Endothelial cell (in vitro differentiated cells): ENCODE measurements around the gene HRK. TPM values are rescaled to one million over a fixed set of nuclear protein-coding genes. Genes with fewer than 3 reads are reported as not detected.
A peak's percentile ranks its signal among the peaks of the same experiment; 100 is the strongest.

Source experiments
- DNase-seq: peaks from one replicate; pipeline ENCODE4 v3.0.0; 2021; ENCODE audit warnings: low spot score
- H3K27ac Mint-ChIP-seq: one replicate; pipeline ENCODE4 v1.8.0; 2021; ENCODE audit warnings: mixed read lengths, inconsistent platforms; ENCODE audit not compliant: unreplicated experiment
- H3K27me3 Mint-ChIP-seq: one replicate; pipeline ENCODE4 v1.8.0; 2021; ENCODE audit warnings: mild to moderate bottlenecking, moderate library complexity, mixed read lengths, inconsistent platforms; ENCODE audit not compliant: unreplicated experiment
- H3K36me3 Mint-ChIP-seq: one replicate; pipeline ENCODE4 v1.8.0; 2021; ENCODE audit warnings: mild to moderate bottlenecking, low read depth, mixed read lengths, inconsistent platforms; ENCODE audit not compliant: unreplicated experiment
- H3K4me1 Mint-ChIP-seq: one replicate; pipeline ENCODE4 v1.8.0; 2021; ENCODE audit warnings: mild to moderate bottlenecking, mixed read lengths, inconsistent platforms; ENCODE audit not compliant: unreplicated experiment
- H3K4me3 Mint-ChIP-seq: one replicate; pipeline ENCODE4 v1.8.0; 2021; ENCODE audit warnings: mild to moderate bottlenecking, mixed read lengths, inconsistent platforms; ENCODE audit not compliant: unreplicated experiment
- H3K9me3 Mint-ChIP-seq: one replicate; pipeline ENCODE4 v1.8.0; 2021; ENCODE audit warnings: mixed read lengths, inconsistent platforms; ENCODE audit not compliant: unreplicated experiment
- total RNA-seq: library from RNA; stranded (reverse); fragmentation: NEBNext Ultra II Directional; extraction: Animal tissue kit (Norgen Biotek cat#: 25700); gene quantifications from one replicate; pipeline ENCODE4 v1.2.1, GENCODE V29; 2021; ENCODE audit not compliant: unreplicated experiment
- TF ChIP-seq, protein P1 (sequence below): fragments of 200-600 bp; sonication (generic); IDR thresholded peaks from one replicate; pipeline ENCODE4 v1.5.0; 2021; ENCODE audit warnings: antibody characterized with exemption; ENCODE audit not compliant: unreplicated experiment

The HRK gene
- total RNA-seq, 1 donor from 2014 or later, result 0.10 TPM

DNA sequence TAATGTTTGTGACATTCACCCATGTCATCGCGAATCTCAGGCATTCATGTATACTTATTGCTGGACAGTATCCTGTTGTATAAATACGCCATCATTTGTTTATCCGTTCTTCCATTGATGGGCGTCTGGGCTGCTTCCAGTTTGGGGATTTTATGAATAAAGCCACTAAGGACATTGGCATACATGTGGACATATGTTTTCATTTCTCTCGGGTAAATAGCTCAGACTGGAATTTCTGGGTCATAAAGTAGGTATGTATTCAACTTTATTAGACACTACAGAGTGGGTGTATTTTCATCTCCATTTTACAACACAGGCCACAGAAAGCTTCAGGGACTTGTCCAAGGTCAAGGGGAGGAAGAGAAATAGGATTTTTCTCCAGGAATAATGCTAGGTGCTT lies 48.9 kb downstream of the HRK start:
- Mint-ChIP-seq H3K36me3 (peaks cover 7% of the 10 kb centered on the region), H3K9me3 (no peaks in the 10 kb centered on the region), H3K27ac (no peak overlapping the region), H3K27me3 (peaks cover 2% of the 10 kb centered on the region), H3K4me3 (no peak overlapping the region), H3K4me1 (peaks cover 6% of the 10 kb centered on the region)
- DNase-seq, result no peak
- TF ChIP-seq, protein P1, sequence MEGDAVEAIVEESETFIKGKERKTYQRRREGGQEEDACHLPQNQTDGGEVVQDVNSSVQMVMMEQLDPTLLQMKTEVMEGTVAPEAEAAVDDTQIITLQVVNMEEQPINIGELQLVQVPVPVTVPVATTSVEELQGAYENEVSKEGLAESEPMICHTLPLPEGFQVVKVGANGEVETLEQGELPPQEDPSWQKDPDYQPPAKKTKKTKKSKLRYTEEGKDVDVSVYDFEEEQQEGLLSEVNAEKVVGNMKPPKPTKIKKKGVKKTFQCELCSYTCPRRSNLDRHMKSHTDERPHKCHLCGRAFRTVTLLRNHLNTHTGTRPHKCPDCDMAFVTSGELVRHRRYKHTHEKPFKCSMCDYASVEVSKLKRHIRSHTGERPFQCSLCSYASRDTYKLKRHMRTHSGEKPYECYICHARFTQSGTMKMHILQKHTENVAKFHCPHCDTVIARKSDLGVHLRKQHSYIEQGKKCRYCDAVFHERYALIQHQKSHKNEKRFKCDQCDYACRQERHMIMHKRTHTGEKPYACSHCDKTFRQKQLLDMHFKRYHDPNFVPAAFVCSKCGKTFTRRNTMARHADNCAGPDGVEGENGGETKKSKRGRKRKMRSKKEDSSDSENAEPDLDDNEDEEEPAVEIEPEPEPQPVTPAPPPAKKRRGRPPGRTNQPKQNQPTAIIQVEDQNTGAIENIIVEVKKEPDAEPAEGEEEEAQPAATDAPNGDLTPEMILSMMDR, result no peak

DNA sequence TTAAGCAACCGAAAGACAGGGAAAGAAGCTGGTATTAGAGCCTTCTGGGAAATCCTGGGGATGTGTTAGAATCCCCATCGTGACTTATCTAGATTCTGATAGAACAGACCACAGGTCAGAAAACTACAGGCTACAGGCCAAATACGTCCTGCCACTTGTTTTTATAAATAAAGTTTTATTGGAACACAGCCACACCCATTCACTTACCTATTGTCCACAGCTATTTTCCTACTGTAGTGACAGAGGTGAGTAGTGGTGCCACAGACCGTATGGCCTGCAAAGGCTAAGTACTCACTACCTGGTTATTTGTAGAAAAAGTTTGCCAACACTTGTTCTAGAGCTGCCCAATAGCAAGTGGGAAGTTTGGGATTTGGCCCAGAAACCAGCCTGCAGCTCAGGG lies 53.8 kb downstream of the HRK start:
- peaks cover 5% of the 10 kb centered on the region for H3K27me3 Mint-ChIP-seq
- H3K4me1 Mint-ChIP-seq, result peaks cover 6% of the 10 kb centered on the region
- TF ChIP-seq, protein P1, result no peak
- peaks cover 4% of the 10 kb centered on the region for H3K36me3 Mint-ChIP-seq
- H3K4me3 Mint-ChIP-seq, result no peak overlapping the region
- no peak for DNase-seq
- H3K27ac Mint-ChIP-seq, result no peak overlapping the region
- no peaks in the 10 kb centered on the region for H3K9me3 Mint-ChIP-seq

- H3K36me3 Mint-ChIP-seq, result peaks cover 4% of the 10 kb centered on the region
- DNase-seq, result peak; percentile 6
- no peaks in the 10 kb centered on the region for H3K9me3 Mint-ChIP-seq
- peak overlapping the region; percentile 77 for H3K27ac Mint-ChIP-seq
- H3K27me3 Mint-ChIP-seq, result peaks cover 11% of the 10 kb centered on the region
- no peak overlapping the region for H3K4me3 Mint-ChIP-seq
- peaks cover 19% of the 10 kb centered on the region for H3K4me1 Mint-ChIP-seq
- TF ChIP-seq, protein P1, result no peak
Observed at GRCh38 chr12:116821291-116821690, 60.0 kb downstream of the HRK start.

DNA sequence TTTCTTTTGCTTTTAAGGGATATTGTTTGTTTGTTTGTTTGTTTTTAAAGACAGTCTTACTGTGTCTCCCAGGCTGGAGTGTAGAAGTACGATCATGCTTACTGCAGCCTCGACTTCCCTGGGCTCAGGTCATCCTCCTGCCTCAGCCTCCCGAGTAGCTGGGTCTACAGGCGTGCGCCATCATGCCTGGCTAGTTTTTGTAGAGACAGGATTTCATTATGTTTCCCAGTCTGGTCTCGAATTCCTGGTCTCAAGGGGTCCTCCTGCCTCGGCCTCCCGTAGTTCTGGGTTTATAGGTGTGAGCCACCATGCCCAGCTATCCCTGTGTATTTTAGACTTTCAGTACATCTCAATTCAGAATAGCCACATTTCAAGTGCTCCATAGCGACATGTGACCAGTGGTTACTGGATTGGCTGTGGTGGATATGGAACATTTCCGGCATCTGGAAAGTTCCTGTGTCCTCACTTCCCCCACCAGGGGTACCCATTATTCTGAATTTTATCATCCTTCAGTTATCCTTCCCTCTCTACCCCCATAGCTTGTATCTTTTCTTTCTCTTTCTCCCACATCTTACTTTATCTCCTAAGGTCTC lies 61.1 kb downstream of the HRK start:
- peak overlapping the region; percentile 70 for H3K4me3 Mint-ChIP-seq
- H3K27ac Mint-ChIP-seq, result peak overlapping the region; percentile 77
- peaks cover 19% of the 10 kb centered on the region for H3K4me1 Mint-ChIP-seq
- DNase-seq, result no peak
- peaks cover 16% of the 10 kb centered on the region for H3K27me3 Mint-ChIP-seq
- H3K9me3 Mint-ChIP-seq, result no peaks in the 10 kb centered on the region
- TF ChIP-seq, protein P1, result no peak
- H3K36me3 Mint-ChIP-seq, result peaks cover 4% of the 10 kb centered on the region

GRCh38 chr12:116818948-116819832 lies 62.1 kb downstream of the HRK start:
- Mint-ChIP-seq H3K27me3 (peaks cover 16% of the 10 kb centered on the region), H3K9me3 (no peaks in the 10 kb centered on the region), H3K36me3 (peaks cover 3% of the 10 kb centered on the region), H3K4me1 (peaks cover 19% of the 10 kb centered on the region), H3K27ac (peak overlapping the region; percentile 99), H3K4me3 (peak overlapping the region; percentile 95)
- TF ChIP-seq, protein P1, result no peak
- DNase-seq, result peak; percentile 83
